DMS79 treated with DMSO at 0.1 percent for 48 hours (cell line): Measurements from ENCODE around the gene LDHAL6B.
"Not testable (repeated sequence)": the region's sequence is repeated elsewhere in the genome, so short reads cannot be mapped to it uniquely, and the experiment has no call there.

Source experiments
- DNase-seq: peaks from one replicate; lab custom pipeline; 2025; lab: John Stamatoyannopoulos, UW

The LDHAL6B gene

DNA sequence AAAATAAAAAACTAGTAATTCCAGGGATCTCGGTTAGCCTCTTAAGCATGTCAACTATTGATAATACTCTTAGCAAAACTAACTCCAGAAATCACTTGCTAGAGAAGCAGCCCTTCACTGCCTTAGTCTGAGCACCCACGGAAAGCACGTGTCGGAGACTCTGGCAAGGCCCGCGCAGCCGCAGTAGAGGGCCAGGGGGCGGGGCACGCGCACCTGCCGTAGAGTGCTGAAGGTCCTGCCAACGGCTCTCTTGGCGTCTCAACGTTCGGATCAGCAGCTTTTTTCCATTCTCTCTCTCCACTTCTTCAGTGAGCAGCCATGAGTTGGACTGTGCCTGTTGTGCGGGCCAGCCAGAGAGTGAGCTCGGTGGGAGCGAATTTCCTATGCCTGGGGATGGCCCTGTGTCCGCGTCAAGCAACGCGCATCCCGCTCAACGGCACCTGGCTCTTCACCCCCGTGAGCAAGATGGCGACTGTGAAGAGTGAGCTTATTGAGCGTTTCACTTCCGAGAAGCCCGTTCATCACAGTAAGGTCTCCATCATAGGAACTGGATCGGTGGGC lies at the start of gene LDHAL6B:
Gene LDHAL6B, plus strand, starts transcription at position 221 of the 561 bp plus-strand sequence. Its CDS starts 98 bp downstream, at position 319.
- DNase-seq: no peak

DNA sequence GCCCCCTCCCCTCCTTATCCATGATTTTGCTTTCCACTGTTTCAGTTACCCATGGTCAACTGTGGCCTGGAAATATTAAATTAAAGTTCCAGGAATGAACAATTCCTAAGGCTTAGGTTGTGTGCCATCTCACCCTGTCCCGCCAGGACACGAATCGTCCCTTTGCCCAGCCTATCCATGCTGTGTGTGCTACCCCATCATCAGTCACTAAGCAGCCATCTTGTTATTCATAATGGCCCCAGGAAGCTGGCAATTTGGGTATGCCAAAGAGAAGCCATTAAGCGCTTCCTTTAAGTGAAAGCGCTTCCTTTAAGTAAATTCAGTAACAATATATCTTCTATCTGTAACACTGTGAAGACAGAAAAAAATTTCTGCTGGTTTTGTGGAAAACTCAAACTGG lies 49.2 kb upstream of the LDHAL6B start:
- no peak for DNase-seq

DNA sequence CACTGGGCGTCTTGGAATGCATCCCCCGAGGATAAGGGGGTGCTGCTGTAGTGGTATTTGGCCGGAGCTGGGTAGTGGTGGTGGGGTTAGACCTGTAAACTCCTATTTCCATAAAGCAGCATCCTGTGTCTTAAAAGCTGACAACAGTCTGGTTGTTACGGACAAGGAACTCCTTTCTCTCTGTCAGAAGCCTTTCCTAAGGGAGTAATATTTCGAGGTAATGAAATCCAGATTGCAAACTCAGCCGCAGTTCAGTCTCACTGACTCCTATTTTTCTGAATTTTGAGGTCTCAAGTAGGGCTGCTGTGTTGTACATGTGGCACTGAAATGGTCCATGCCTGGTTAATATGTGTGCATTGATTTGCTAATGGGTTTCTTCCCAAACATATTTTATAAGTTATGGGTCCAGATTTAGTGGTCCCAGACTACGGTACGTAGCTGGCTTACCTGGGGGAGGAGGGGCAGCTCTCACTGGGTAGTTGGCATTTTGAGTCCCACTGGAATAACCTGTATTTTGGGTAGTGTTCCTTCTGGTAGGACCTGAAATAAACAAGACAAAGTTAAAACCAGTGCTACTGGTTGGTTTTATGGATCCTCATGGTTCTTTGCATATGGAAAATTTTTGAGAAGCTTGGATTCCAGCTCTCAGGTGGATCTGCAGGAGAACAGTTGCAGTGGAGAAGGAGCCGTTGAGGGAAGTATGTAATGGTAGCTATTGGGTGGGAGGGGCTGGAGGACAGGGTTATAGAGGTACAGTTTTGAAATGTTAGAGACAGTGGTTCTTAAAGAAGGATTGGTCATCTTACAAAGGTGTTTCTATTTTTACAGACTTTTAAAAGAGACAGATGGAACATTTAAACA lies 48.6 kb upstream of the LDHAL6B start:
- DNase-seq: peak; percentile 20

DNA sequence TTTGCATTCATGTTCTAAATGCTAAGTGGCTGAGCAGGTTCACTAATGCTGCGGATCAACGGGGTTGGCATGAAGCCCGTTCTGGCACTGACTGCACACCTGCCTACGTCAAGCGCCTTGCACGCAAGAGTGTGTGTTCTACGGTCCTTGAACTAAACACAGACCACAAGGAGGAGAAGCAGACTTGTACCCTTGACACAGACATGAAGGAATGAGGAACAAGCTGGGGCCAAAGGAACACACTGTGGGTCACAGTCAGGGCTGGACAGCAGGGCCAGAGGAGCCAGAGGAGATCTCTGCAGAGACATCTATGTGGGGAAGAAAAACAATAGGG lies 48.0 kb upstream of the LDHAL6B start:
- peak; percentile 78 for DNase-seq

DNA sequence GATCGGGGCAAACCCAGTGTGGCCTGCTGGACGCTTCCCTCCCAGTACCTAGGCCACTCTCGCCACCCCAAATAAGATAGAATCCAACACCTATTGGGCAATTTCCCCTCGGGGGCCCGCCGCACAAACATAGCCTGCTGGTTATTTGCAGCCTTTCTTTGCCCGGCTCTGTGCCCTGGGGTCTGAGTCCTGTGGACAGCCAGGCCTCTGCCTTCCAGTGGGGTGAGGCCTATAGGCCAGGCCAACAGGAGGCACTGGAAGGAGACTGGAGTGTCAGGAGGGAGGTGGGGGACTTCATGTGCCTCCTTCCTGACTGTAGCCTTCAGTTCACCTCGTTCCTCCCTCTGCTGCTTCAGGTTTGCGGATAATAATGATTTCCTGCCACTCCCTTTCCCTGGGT lies 47.4 kb upstream of the LDHAL6B start:
- DNase-seq: no peak

DNA sequence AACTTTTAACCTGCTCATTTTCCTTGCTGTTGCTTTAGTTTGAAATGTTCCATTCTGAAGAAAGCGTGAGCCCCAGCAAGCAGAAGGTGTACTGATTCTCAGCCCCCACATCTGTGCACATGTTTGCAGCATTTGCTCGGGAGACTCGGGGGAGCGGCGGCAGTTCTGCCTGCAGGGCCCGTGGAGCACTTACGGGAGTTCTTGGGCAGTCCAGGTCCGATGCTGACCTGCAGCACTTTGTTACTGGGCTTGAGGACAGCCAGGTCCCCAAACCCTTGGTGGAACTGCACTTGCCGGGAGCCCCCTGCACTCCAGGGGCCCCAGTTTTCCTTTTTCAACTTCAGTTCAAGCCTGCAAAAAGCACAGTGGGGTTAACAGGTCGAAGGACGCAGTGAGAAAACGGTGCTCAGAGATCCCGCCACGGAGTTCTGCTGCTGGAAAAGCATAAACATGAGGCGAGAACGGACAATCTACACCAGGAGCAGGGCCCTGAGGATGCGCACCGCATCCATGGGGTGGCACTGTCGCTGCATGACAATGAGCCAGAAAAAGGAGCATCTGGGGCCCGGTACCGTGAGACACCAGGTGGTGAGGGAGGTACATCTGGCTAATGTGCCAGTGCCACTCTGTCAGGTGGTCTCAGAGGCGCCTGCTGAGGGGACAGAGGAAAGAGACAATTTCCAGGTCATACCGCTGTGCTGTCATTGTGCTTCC lies 45.6 kb upstream of the LDHAL6B start:
- DNase-seq: no peak

DNA sequence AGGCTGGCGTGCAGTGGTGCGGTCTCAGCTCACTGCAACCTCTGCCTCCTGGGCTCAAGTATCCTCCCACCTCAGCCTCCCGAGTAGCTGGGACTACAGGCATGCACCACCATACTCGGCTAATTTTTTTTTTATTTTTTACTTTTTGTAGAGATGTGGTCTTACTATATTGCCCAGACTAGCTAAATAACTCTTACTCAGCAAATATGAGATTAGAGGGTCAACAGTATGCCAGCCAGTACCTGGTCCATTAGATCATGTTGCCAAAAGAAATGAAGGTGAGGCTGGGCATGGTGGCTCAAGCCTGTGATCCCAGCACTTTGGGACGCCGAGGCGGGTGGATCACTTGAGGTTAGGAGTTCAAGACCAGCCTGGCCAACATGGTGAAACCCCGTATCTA lies 44.6 kb upstream of the LDHAL6B start:
- DNase-seq: not testable (repeated sequence)

DNA sequence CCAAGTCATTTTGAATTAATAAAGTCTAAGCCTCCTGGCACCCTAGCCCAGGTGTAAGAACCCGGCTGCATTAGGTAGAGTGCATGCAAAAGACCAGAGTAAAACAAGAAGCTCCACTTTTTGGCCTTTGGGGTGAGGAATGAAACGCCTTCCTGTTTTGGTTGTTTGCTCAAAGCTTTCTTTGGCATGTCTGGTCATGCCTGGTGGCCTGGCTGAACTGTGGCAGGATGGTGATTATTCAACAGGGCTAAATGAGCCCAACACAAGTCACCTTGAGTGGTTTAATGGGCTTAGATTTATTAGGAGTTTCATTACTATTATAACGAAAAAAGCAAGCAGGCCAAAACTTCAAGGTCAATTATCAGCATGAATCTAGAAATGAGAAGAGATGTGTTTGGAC lies 40.9 kb upstream of the LDHAL6B start:
- DNase-seq: peak; percentile 91

DNA sequence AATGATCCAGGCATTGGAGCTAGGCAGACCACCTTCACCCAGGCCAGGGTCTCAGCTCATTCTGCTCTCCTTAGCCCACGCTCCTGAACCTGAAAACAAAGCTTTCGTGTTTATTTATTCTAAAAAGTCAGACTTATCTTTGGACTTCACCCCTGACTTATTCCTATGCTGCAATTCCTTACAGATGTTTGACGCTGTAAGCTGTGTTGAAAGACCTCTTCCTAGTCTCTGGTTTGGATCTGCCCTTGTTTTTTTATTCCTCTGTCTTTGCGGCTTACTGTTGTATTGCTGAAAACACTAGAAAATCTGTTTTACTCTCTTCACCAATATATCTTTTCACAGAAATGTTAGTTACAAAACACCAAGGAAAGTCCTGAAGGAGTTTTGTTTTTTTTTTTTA lies 40.5 kb upstream of the LDHAL6B start:
- no peak for DNase-seq

DNA sequence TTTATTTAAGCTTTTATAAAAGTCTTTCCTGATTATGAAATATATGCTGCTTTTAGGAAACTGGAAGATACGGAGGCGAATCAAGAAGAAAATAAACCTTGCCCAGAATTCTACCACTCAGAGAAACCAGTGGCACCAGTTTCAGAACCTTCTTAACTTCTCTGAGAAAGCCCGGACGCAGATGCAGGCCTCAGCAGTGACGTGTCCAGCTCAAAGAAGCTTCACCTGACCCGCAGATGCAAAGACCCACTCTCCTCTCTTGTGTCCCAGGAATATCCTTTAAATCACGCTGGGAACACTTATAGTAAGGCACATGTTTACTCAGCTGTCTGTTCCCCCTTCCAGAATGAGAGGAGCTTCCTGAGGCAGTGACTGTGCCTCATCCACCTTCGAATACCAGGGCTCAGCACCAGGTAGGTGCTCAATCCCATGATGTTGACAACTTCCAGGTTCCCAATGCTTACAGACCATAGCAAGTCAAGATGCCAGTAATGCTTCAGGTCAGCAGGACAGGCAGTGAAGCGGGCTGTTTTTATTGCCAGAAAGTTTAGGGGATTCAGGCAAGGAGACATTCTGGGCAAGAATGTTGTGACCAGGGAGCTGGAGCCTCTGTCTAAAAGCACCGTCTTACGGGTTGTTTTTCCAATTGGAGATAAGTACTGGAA lies 39.9 kb upstream of the LDHAL6B start:
- DNase-seq: peak; percentile 63

DNA sequence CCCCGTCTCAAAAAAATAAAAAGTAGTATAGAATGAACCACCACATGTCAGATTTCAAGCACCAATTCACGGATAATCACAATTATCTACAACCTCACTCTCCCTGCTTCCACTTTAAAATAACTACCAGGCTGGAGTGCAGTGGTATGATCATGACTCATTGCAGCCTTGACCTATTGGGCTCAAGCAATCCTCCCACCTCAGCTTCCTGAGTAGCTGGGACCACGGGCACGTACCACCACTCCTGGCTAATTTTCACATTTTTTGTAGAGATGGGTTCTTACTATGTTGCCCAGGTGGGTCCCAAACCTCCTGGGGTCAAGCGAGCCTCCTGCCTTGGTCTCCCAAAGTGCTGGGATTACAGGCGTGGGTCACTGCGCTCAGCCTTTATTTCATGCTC lies 38.1 kb upstream of the LDHAL6B start:
- DNase-seq: no peak

DNA sequence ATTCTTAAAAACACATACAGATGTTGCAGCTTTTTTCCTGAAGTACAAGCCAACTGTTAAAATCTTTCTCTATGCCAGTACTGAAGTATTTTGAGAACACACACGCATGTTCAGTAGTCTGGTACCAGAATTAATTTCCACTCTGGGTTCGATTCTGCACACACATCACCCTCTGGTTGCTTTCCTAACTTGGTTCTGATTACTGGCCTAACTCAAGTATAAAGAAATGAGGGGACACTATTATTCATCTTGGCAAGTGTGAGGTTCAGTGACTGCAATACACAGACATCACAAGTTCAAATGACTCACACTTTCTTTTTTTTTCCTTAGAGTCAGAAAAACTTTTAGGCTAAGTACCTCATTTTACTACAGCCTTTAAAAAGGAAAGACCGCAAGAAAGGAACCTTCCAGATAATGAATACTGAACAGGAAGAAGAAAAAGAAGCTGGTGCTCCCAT lies 37.4 kb upstream of the LDHAL6B start:
- no peak for DNase-seq

DNA sequence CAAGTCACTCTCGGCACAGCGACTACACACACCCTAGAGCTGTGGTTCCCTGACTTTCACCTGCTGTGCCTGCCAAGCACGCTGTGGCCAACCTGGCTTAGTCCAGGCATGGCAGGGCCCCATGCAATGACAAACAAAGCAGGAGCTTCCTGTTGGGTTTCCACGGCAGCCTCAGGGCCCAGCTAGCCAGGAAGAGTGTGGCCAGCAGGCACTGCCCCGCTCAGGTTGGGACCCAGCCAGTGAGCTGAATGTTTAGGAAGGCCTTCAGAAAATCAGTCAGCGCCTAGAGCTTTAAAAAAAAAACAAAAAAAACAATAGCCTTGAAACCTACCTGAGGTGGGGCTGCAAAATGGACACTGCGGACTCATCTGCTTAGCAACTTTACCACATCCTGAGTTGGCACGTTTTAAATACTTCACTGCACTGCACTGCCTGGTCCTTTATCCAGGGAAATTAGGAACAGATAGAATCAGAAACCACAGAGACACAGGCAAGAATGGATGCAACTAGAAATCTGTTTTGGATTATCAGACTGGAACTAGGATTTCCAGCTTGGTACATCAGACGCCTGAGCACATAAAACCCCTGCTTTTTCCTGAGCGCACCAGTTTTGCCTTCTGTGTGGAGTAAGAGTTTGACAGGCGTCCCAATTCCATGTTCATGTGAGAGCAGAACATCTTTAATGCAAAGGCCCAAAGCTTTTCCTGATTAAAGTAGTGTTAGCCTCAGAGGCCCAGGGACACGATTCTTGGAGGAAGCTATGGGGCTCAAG lies 36.2 kb upstream of the LDHAL6B start:
- DNase-seq: peak; percentile 12

DNA sequence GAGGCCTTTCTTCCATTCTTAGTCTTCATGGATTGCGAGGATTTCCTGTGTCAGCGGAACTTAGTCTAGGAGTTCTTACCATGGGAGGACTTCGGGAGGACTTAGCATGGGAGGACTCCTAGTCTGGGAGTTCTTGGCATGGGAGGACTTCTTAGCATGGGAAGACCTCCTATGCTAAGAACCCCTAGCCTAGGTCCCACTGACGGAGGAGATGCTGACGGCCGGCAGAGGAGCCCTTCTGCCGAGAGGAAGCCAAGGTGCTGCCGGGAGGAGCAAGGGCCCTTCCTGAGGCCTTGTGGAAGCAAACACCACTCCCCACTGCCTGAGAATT lies 35.6 kb upstream of the LDHAL6B start:
- DNase-seq: no peak

DNA sequence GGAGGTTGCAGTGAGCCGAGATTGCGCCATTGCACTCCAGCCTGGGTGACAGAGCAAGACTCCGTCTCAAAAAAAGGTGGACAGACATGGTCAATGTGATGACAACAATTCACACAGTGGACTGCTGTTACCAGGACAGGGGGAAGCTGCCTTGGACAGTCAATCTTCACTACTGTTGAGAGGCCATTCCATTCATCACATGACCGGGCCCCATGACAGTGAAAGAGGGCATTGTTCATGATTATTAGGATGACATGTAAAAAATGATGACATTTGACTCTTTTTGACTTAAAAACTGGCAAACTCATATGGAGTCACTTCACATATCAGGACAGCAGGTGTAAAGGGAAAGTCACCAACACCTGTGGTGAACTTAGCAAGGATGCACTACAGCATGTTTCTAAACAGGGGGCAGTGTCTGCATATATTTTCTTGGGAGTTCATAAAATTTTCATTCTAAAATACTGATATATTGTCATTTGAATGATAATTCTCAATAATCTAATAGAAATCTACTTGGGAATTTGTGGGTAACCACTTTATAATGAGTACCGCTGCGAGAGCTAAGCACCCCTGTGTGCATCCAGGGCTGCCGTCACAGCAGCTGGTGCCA lies 34.2 kb upstream of the LDHAL6B start:
- no peak for DNase-seq

DNA sequence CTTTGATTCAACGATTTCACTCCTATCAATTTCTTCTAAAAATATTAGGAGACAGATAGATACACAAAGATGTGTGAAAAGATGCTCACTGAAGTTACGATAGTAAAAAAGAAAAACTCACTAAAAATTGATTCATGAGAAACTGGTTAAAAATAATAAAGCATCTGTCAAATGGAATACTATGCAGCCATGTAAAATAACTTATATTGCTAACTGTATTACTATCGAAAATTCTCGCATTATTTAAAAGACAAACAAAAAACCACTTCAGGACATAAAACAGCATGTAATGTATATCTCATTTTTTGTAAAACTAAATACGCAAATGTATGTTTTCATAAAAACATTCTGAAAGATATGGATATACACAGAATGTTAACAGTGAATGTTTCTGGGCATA lies 33.4 kb upstream of the LDHAL6B start:
- no peak for DNase-seq

DNA sequence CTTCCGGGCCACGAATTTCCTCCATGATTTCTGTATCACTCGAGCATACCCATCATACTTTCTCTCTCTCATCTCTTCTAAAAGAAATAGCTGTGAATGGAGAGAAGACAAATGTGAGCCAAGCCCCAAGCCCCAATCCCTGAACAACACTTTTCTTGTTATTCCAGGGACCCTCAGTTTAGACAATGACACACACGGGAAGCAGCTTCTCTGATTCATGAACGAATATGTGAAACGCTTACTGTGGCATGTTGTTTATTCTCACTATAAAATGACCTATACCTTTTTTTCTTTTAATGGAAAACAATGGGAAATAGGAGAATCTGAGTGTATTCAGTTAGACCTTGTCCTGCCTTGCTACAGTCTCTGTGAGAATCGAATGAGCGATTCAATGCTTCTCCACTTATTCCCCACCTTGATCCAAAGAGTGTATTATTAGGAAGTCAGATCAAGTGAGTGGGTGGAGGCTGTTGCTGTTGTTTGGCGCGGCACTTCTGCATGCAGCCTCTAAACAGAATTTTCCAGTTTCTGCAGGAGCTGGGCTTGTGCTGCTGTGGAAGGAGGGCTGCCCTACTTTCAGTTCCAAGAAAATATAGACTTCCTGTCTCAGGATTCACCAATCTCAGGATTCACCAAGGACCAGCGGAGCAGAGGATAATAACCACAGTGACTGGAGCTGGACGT lies 32.4 kb upstream of the LDHAL6B start:
- DNase-seq: no peak

DNA sequence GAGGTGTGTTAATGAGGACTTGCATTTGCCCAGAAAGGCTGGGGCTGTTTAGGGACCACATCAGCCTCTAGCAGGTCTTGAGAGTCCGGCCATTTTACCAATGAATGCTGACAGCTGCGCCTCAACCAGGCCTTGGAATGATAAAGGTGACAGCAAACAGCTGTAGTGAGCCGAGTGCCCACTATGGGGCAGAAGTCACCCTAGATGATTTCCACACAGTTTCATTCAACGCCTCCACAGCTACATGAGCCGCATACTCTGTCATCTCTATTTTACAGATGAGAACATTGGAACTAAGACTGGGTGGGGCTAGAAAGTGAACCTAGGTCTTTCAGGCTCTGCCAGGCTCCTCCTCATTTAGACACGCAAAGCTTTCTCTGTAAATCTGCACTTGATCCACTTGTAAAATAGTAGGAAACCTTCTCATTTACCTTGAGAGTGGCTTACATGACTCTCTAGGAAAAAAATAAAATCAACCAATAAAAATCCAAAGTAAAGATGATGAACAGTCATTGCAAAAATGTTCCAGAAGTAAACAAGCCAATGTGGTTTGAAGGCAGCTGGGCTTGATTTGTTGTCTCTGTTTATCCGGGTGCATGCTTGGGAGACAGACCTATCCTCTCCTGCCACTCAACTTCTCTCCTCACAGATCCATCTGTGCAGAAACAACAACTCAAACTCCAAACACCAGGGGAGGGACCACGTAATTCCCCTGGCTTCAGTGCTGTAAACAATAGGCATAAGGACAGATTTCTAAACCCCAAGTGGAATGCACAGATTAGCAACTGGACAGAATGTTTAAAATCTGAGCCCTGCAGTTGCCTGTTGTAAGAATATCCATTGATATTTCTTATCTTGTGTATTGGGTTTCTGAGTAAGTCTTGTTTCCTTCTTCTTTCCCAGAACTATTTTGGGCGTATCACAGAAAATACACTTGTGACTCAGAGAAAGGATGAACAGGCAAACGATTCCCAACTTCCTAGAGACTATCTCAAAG lies 31.5 kb upstream of the LDHAL6B start:
- peak; percentile 48 for DNase-seq

DNA sequence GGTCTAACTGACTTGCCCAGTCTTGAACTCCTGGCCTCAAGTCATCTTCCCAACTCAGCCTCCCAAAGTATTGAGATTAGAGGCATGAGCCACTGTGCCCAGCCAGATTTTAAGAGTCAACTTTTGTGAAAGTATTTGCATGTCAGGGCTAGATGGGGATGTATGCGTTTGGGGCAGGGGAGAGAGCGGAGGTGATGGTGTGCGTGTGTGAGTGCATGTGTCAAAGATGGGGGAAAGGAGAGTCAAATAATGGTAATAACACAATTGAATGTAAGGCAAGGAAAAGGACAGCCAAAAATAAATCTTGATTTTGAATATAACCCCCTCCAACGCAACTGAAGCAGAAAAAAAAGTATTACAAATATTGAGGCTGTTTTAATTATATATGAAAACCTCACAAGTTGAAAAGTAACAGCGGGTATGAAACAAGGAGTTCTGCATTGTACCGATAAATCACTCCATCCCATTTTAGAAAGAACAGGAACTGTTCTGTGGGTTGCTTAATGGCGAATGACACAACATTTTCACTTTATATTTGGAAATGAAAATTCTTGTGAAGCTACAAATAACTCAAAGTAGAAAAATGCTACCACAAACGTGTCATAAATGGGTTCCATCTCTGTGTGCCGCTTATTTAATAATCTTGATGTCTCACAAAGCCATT lies 29.9 kb upstream of the LDHAL6B start:
- DNase-seq: no peak
